ENCODE results near the gene SESTD1.

DNA sequence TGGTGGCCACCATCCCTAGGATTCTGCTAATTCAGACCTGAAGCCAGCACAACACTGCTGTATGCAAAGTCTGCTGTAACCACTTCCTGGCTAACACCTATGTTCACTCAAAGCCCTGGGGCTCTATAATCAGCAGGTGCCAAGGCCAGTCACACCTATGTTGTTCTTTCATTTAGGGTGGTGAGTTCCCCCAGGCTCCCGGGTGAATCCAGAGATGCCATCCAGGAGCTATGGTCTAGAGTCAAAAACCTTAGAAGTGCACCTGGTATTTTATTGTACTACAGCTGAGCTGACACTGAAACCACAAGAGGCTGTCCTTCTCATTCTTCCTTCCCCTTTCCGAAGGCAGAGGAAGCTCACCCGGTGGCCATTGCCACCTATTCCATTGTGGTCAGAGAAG lies 168.5 kb downstream of the SESTD1 start:
- TF ChIP-seq POLR2AphosphoS5 (IDR thresholded peaks at IDR 0.05) (no peak), EZH2 (IDR thresholded peaks at IDR 0.05; ENCODE audit: borderline replicate concordance, insufficient read depth, low read length, poor library complexity, severe bottlenecking) (no peak), EP300 (conservative IDR thresholded peaks at IDR 0.05; ENCODE audit: poor library complexity, severe bottlenecking) (no peak), TAF1 (IDR thresholded peaks at IDR 0.05; ENCODE audit: low read depth) (no peak), MXI1 (conservative IDR thresholded peaks at IDR 0.05; ENCODE audit: poor library complexity, severe bottlenecking) (no peak), RAD21 (conservative IDR thresholded peaks at IDR 0.05) (no peak)
- TF ChIP-seq, protein P1, sequence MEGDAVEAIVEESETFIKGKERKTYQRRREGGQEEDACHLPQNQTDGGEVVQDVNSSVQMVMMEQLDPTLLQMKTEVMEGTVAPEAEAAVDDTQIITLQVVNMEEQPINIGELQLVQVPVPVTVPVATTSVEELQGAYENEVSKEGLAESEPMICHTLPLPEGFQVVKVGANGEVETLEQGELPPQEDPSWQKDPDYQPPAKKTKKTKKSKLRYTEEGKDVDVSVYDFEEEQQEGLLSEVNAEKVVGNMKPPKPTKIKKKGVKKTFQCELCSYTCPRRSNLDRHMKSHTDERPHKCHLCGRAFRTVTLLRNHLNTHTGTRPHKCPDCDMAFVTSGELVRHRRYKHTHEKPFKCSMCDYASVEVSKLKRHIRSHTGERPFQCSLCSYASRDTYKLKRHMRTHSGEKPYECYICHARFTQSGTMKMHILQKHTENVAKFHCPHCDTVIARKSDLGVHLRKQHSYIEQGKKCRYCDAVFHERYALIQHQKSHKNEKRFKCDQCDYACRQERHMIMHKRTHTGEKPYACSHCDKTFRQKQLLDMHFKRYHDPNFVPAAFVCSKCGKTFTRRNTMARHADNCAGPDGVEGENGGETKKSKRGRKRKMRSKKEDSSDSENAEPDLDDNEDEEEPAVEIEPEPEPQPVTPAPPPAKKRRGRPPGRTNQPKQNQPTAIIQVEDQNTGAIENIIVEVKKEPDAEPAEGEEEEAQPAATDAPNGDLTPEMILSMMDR (IDR thresholded peaks at IDR 0.05; ENCODE audit: poor library complexity, severe bottlenecking): no peak
- TF ChIP-seq, protein P2, sequence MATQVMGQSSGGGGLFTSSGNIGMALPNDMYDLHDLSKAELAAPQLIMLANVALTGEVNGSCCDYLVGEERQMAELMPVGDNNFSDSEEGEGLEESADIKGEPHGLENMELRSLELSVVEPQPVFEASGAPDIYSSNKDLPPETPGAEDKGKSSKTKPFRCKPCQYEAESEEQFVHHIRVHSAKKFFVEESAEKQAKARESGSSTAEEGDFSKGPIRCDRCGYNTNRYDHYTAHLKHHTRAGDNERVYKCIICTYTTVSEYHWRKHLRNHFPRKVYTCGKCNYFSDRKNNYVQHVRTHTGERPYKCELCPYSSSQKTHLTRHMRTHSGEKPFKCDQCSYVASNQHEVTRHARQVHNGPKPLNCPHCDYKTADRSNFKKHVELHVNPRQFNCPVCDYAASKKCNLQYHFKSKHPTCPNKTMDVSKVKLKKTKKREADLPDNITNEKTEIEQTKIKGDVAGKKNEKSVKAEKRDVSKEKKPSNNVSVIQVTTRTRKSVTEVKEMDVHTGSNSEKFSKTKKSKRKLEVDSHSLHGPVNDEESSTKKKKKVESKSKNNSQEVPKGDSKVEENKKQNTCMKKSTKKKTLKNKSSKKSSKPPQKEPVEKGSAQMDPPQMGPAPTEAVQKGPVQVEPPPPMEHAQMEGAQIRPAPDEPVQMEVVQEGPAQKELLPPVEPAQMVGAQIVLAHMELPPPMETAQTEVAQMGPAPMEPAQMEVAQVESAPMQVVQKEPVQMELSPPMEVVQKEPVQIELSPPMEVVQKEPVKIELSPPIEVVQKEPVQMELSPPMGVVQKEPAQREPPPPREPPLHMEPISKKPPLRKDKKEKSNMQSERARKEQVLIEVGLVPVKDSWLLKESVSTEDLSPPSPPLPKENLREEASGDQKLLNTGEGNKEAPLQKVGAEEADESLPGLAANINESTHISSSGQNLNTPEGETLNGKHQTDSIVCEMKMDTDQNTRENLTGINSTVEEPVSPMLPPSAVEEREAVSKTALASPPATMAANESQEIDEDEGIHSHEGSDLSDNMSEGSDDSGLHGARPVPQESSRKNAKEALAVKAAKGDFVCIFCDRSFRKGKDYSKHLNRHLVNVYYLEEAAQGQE (IDR thresholded peaks at IDR 0.05; ENCODE audit: borderline replicate concordance): no peak

Data from neural cell (in vitro differentiated cells).